ENCODE data around the gene TPCN1.

TPCN1 gene

GRCh38 chr12:113347892-113348291 is 126.6 kb downstream of the TPCN1 start:
- peak; percentile 31 to 46 for DNase-seq
- no peak for TF ChIP-seq GATA1 (IDR thresholded peaks at IDR 0.05; ENCODE audit: low read depth, low read length)
- TF ChIP-seq POLR2A (IDR thresholded peaks at IDR 0.05; ENCODE audit: low read length), result no peak
